SU-DHL-6 (cell line): ENCODE data around the gene C4B.

Source experiments
- H2AFZ ChIP-seq: fragments of 200-600 bp; sonication (generic); 2 replicates; pipeline ENCODE4 v1.6.1; 2014; ENCODE audit warnings: low read depth, mild to moderate bottlenecking, moderate library complexity, mixed read lengths, antibody characterized with exemption, low read length; ENCODE audit not compliant: severe bottlenecking
- H3F3A ChIP-seq: fragments of 200-600 bp; shearing (Covaris generic); 2 replicates; pipeline ENCODE4 v1.6.0; 2016; ENCODE audit warnings: antibody characterized with exemption, mild to moderate bottlenecking; ENCODE audit not compliant: insufficient read depth
- H3K27ac ChIP-seq: fragments of 200-600 bp; sonication (generic); 2 replicates; pipeline ENCODE4 v1.5.1; 2016; ENCODE audit warnings: low read depth, mild to moderate bottlenecking, low read length, moderate library complexity, mixed read lengths
- H3K27me3 ChIP-seq: fragments of 200-600 bp; sonication (generic), shearing (Covaris generic); 2 replicates; pipeline ENCODE4 v1.6.0; 2014; ENCODE audit warnings: mild to moderate bottlenecking, low read length
- H3K36me3 ChIP-seq: fragments of 200-600 bp; sonication (generic); 2 replicates; pipeline ENCODE4 v1.6.1; 2014; ENCODE audit warnings: mild to moderate bottlenecking, low read length, mixed read lengths
- H3K4me2 ChIP-seq: fragments of 300-600, 200-600 bp; shearing (Covaris generic), sonication (generic); 2 replicates; pipeline ENCODE4 v1.6.0; 2014; ENCODE audit warnings: low read length, low read depth, mild to moderate bottlenecking; ENCODE audit not compliant: poor library complexity, severe bottlenecking
- H3K4me3 ChIP-seq: fragments of 200-600 bp; sonication (generic); 2 replicates; pipeline ENCODE4 v1.5.1; 2014; ENCODE audit warnings: antibody characterized with exemption, low read length, mild to moderate bottlenecking, mixed read lengths; ENCODE audit not compliant: insufficient read depth, poor library complexity, severe bottlenecking
- H3K79me2 ChIP-seq: fragments of 200-600 bp; sonication (generic); 2 replicates; pipeline ENCODE4 v1.6.1; 2014; ENCODE audit warnings: mild to moderate bottlenecking, low read length, moderate library complexity; ENCODE audit not compliant: insufficient read depth
- H3K9ac ChIP-seq: fragments of 200-600 bp; sonication (generic); 2 replicates; pipeline ENCODE4 v1.7.0; 2014; ENCODE audit warnings: mild to moderate bottlenecking, low read length
- H3K9me2 ChIP-seq: fragments of 200-600 bp; sonication (generic); replicated peaks from 2 replicates; pipeline ENCODE4 v1.6.1; 2014; ENCODE audit warnings: low read length; ENCODE audit not compliant: insufficient read depth
- H3K9me3 ChIP-seq: fragments of 200-600 bp; sonication (generic); 2 replicates; pipeline ENCODE4 v1.6.1; 2014; ENCODE audit warnings: low read length, mixed read lengths; ENCODE audit not compliant: insufficient read depth
- H4K20me1 ChIP-seq: fragments of 200-600 bp; sonication (generic); 2 replicates; pipeline ENCODE4 v1.6.1; 2014; ENCODE audit warnings: low read depth, mild to moderate bottlenecking, antibody characterized with exemption, low read length, moderate library complexity, mixed read lengths
- EZH2phosphoT487 ChIP-seq: fragments of 200-600 bp; sonication (generic), shearing (Covaris generic); conservative IDR thresholded peaks from 2 replicates; pipeline ENCODE4 v1.6.1; 2018; ENCODE audit warnings: mild to moderate bottlenecking, antibody characterized with exemption, low read length, moderate library complexity, mixed read lengths
- TF ChIP-seq, protein P1 (sequence below): fragments of 200-600 bp; sonication (generic); IDR thresholded peaks from one replicate; pipeline ENCODE4 v1.5.1; 2017; ENCODE audit warnings: antibody characterized with exemption, mild to moderate bottlenecking, low read length, moderate library complexity; ENCODE audit not compliant: insufficient read depth, poor library complexity, severe bottlenecking

Gene C4B

DNA sequence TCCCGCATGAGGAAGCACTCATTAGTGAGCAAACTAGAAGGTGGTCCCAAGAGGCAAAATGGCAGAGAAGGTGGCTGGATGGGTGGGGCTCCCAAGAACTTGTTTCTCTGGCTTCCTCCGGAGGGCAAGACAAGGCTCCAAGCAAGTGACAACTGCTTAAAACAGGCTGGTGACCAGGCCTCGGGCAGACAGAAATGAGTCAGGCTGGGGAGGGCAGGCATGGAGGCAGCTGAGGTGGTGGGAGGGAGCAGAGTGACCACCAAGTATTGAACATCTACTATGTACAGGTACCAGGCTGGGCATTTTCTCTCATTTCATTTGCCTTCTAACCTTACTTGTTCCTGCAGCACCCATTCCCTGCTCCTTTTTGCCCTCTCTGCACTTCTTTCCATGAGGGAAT is 61.2 kb downstream of the C4B start:
- no peak for TF ChIP-seq EZH2phosphoT487
- TF ChIP-seq, protein P1, sequence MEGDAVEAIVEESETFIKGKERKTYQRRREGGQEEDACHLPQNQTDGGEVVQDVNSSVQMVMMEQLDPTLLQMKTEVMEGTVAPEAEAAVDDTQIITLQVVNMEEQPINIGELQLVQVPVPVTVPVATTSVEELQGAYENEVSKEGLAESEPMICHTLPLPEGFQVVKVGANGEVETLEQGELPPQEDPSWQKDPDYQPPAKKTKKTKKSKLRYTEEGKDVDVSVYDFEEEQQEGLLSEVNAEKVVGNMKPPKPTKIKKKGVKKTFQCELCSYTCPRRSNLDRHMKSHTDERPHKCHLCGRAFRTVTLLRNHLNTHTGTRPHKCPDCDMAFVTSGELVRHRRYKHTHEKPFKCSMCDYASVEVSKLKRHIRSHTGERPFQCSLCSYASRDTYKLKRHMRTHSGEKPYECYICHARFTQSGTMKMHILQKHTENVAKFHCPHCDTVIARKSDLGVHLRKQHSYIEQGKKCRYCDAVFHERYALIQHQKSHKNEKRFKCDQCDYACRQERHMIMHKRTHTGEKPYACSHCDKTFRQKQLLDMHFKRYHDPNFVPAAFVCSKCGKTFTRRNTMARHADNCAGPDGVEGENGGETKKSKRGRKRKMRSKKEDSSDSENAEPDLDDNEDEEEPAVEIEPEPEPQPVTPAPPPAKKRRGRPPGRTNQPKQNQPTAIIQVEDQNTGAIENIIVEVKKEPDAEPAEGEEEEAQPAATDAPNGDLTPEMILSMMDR, result no peak
- H3F3A ChIP-seq, result no peaks in the 10 kb centered on the region
- no peak overlapping the region for H2AFZ ChIP-seq
- no peaks in the 10 kb centered on the region for H3K79me2 ChIP-seq
- H3K4me3 ChIP-seq, result no peak overlapping the region
- no peaks in the 10 kb centered on the region for H4K20me1 ChIP-seq
- no peaks in the 10 kb centered on the region for H3K9me3 ChIP-seq
- H3K4me2 ChIP-seq, result no peak overlapping the region
- H3K9ac ChIP-seq, result no peak overlapping the region
- H3K9me2 ChIP-seq, result no peaks in the 10 kb centered on the region
- H3K27ac ChIP-seq, result no peak overlapping the region
- no peaks in the 10 kb centered on the region for H3K36me3 ChIP-seq
- no peaks in the 10 kb centered on the region; the same call in 1 of the 2 replicates for H3K27me3 ChIP-seq

DNA sequence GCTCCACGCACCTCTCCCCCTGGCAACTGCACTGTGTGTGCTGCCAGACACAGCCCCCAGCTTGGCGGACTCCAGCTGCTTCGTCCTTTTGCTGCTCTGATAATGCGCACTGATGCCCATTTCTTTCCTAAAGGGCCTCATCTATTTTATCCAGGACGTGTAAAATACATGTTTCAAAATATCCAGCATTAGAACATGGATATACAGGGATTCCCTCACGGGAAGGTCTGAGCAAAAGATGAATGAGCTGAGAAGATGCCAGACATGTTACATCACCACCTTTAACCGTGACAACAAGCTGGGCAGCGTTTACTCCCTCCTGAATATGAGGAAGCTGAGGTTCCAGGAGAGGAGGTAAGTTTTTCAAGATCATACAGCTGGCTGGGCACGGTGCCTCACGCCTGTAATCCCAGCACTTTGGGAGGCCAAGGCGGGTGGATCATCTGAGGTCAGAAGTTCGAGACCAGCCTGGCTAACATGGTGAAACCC is 61.8 kb downstream of the C4B start:
- Histone ChIP-seq H3K9ac (no peak overlapping the region), H3K9me2 (no peaks in the 10 kb centered on the region), H3K9me3 (no peaks in the 10 kb centered on the region), H4K20me1 (no peaks in the 10 kb centered on the region), H3K4me2 (no peak overlapping the region), H3K27ac (no peak overlapping the region), H3K27me3 (no peaks in the 10 kb centered on the region; the same call in 1 of the 2 replicates), H3K36me3 (no peaks in the 10 kb centered on the region), H3F3A (no peaks in the 10 kb centered on the region), H2AFZ (no peak overlapping the region), H3K4me3 (no peak overlapping the region), H3K79me2 (no peaks in the 10 kb centered on the region)
- TF ChIP-seq, protein P1, result no peak
- TF ChIP-seq EZH2phosphoT487, result no peak

DNA sequence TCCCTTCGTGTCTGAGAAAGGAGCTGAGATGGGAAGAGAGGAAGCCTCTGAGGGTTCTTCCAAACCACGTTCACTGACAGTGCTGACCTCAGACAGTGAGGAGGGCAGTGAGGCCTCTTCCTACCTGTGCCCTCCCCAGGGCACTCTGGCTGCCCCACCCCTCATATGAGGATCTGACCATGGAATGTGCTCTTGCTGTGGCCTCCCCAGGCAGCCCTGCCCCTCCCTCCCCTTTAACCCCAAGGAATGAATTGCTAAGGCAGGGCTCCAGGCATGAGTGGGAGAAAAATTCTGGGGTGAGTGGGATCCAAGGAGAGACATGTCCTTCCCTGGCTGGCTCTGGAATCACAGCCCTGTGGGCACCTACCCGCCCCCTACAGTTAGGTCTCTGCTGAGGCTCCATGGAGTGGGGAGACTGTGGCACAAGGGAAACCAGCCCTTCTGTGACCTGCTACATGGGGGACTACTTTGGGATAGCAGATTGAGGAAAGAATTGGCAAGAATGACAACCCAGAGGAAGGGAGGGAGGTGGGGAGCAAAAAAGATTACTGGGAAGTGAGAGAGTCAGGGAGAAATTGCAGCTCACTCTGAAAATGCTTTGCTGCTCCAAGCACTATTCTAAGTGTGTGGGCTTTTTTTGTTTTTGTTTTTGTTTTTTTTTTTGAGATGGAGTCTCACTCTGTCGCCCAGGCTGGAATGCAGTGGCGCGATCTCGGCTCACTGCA is 65.1 kb downstream of the C4B start:
- no peaks in the 10 kb centered on the region for H3K79me2 ChIP-seq
- H3K4me3 ChIP-seq, result no peak overlapping the region
- no peaks in the 10 kb centered on the region for H3K9me2 ChIP-seq
- H3F3A ChIP-seq, result no peaks in the 10 kb centered on the region
- no peak for TF ChIP-seq EZH2phosphoT487
- TF ChIP-seq, protein P1, result no peak
- no peaks in the 10 kb centered on the region for H3K9me3 ChIP-seq
- H2AFZ ChIP-seq, result no peak overlapping the region
- no peak overlapping the region for H3K27ac ChIP-seq
- H3K4me2 ChIP-seq, result no peak overlapping the region
- H3K27me3 ChIP-seq, result no peaks in the 10 kb centered on the region; the same call in 1 of the 2 replicates
- no peak overlapping the region for H3K9ac ChIP-seq
- no peaks in the 10 kb centered on the region for H3K36me3 ChIP-seq
- H4K20me1 ChIP-seq, result no peaks in the 10 kb centered on the region
